Panc1 (cell line): ENCODE results near the gene CBFB.

Experiments
- CTCF ChIP-seq: fragments of 450-650 bp; IDR thresholded peaks from 2 replicates; pipeline ENCODE4 v1.5.1; 2017; ENCODE audit warnings: mild to moderate bottlenecking
- POLR2AphosphoS5 ChIP-seq: IDR thresholded peaks from 2 replicates; pipeline ENCODE4 v1.6.1; 2012; ENCODE audit warnings: mild to moderate bottlenecking, low read depth, low read length, moderate library complexity
- REST ChIP-seq, 2 experiments: IDR thresholded peaks; 2 replicates each; pipeline ENCODE4 v1.6.1; 2011 to 2012; ENCODE audit warnings: low read depth in 2 of 2, control low read depth in 1 of 2, low read length in 1 of 2, mild to moderate bottlenecking in 1 of 2, moderate library complexity in 1 of 2; ENCODE audit not compliant: insufficient read depth in 1 of 2
- SIN3A ChIP-seq: IDR thresholded peaks from 2 replicates; pipeline ENCODE4 v1.6.1; 2012; ENCODE audit warnings: low read depth, mild to moderate bottlenecking, low read length, moderate library complexity, borderline replicate concordance; ENCODE audit not compliant: insufficient read depth

DNA sequence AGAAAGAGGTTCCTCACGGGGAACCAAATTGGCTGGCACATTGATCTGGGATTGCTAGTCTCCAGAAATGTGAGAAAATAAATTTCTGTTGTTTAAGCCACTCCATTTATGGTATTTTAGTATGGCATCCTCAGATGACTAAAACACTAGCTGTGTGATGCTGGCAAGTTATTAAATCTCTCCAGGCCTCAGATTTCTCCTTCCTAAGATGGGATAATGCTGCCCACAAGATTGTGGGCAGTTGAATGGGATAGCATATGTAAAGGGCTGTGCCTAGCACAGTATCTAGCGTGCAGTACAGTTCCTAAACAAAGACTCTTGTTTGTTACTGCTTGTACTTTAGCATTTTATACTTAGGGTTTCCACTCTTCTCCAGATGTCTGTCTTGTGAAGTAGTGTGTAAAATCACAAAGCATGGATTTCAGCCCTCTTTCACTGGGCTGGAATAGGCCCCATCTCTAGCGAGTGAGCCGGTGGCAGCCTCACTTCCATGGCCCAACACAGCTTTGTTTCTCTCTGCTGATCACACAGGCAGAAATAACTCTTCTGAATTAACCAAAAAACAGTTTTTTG, 42.6 kb downstream of the CBFB start:
- TF ChIP-seq REST (IDR thresholded peaks at IDR 0.05; ENCODE audit: insufficient read depth in 1 of 2, low read depth in 2 of 2, low read length in 1 of 2) (no peak), CTCF (no peak), SIN3A (no peak), POLR2AphosphoS5 (no peak)
